IPS DF 6.9 (cell line): Measurements from ENCODE around the gene KLK14.

Source experiments
- DNase-seq: peaks from one replicate; pipeline ENCODE4 v3.0.0-alpha.2; 2013; ENCODE audit warnings: low read depth, low spot score
- H3K27ac ChIP-seq: one replicate; pipeline ENCODE4 v1.5.1; 2013; ENCODE audit warnings: low read length, control low read depth
- H3K27me3 ChIP-seq: 2 replicates; pipeline ENCODE4 v1.6.1; 2013; ENCODE audit warnings: mild to moderate bottlenecking, low read length; ENCODE audit not compliant: control insufficient read depth, insufficient read depth
- H3K36me3 ChIP-seq: 2 replicates; pipeline ENCODE4 v1.6.1; 2013; ENCODE audit warnings: low read length; ENCODE audit not compliant: control insufficient read depth, insufficient read depth
- H3K4me1 ChIP-seq: 2 replicates; pipeline ENCODE4 v1.6.1; 2013; ENCODE audit warnings: low read length; ENCODE audit not compliant: control insufficient read depth, insufficient read depth
- H3K4me3 ChIP-seq: 2 replicates; pipeline ENCODE4 v1.5.1; 2013; ENCODE audit warnings: mild to moderate bottlenecking, low read length
- H3K9me3 ChIP-seq: 2 replicates; pipeline ENCODE4 v1.6.1; 2013; ENCODE audit warnings: low read length, inconsistent platforms; ENCODE audit not compliant: control insufficient read depth, insufficient read depth
- WGBS: extraction: QIAGEN DNeasy Blood & Tissue Kit; methylation state at CpG from one replicate; pipeline ENCODE4 v1.1.7; 2013; ENCODE audit warnings: mixed read lengths, missing lambda C conversion rate; ENCODE audit not compliant: insufficient read length, insufficient coverage; 5-methylcytosine and 5-hydroxymethylcytosine counted together

The KLK14 gene

GRCh38 chr19:51108805-51109146, 26.1 kb upstream of the KLK14 start:
- no CpG with 5 or more reads among the region's 15 CpGs for WGBS
- no peak overlapping the region for H3K27ac ChIP-seq
- peak overlapping the region; percentile 44; the same call in 1 of the 2 replicates for H3K4me3 ChIP-seq
- peaks cover 1% of the 10 kb centered on the region; the same call in 1 of the 2 replicates for H3K4me1 ChIP-seq
- no peak for DNase-seq
- H3K27me3 ChIP-seq, result no peaks in the 10 kb centered on the region
- H3K36me3 ChIP-seq, result peaks cover 6% of the 10 kb centered on the region; the same call in 1 of the 2 replicates
- no peaks in the 10 kb centered on the region for H3K9me3 ChIP-seq

GRCh38 chr19:51108066-51108804, 25.5 kb upstream of the KLK14 start, which contains the start of gene CTU1:
Gene CTU1 (minus strand): TSS chr19:51108409. CDS start chr19:51104569, 3,840 bp downstream.
- WGBS, result no CpG with 5 or more reads among the region's 43 CpGs
- Histone ChIP-seq H3K4me1 (peaks cover 1% of the 10 kb centered on the region; the same call in 1 of the 2 replicates), H3K27ac (no peak within 1 kb of the TSS), H3K36me3 (peaks cover 8% of the 10 kb centered on the region; the same call in 1 of the 2 replicates), H3K4me3 (peak within 1 kb of the TSS; percentile 78), H3K27me3 (no peaks in the 10 kb centered on the region), H3K9me3 (no peaks in the 10 kb centered on the region)
- DNase-seq, result peak; percentile 96

- peak overlapping the region; percentile 78; the same call in 1 of the 2 replicates for H3K4me3 ChIP-seq
- no peak for DNase-seq
- H3K9me3 ChIP-seq, result no peaks in the 10 kb centered on the region
- H3K36me3 ChIP-seq, result peaks cover 8% of the 10 kb centered on the region; the same call in 1 of the 2 replicates
- H3K27ac ChIP-seq, result no peak overlapping the region
- no CpG with 5 or more reads among the region's 18 CpGs for WGBS
- H3K4me1 ChIP-seq, result peaks cover 1% of the 10 kb centered on the region; the same call in 1 of the 2 replicates
- no peaks in the 10 kb centered on the region for H3K27me3 ChIP-seq
Measured at GRCh38 chr19:51107406-51108065, 24.8 kb upstream of the KLK14 start.

GRCh38 chr19:51103926-51104341, 21.2 kb upstream of the KLK14 start:
- Histone ChIP-seq H3K4me1 (peaks cover 1% of the 10 kb centered on the region; the same call in 1 of the 2 replicates), H3K9me3 (no peaks in the 10 kb centered on the region), H3K27ac (no peak overlapping the region), H3K36me3 (peaks cover 8% of the 10 kb centered on the region; the same call in 1 of the 2 replicates), H3K27me3 (no peaks in the 10 kb centered on the region), H3K4me3 (no peak overlapping the region)
- no peak for DNase-seq
- no CpG with 5 or more reads among the region's 49 CpGs for whole genome bisulfite sequencing

GRCh38 chr19:51102991-51103390, 20.3 kb upstream of the KLK14 start:
- Histone ChIP-seq H3K9me3 (no peaks in the 10 kb centered on the region), H3K4me1 (peaks cover 1% of the 10 kb centered on the region; the same call in 1 of the 2 replicates), H3K4me3 (no peak overlapping the region), H3K36me3 (peaks cover 8% of the 10 kb centered on the region; the same call in 1 of the 2 replicates), H3K27me3 (no peaks in the 10 kb centered on the region), H3K27ac (no peak overlapping the region)
- WGBS, result no CpG with 5 or more reads among the region's 7 CpGs
- no peak for DNase-seq

- Histone ChIP-seq H3K27ac (no peak overlapping the region), H3K4me1 (no peaks in the 10 kb centered on the region; the same call in 1 of the 2 replicates), H3K27me3 (no peaks in the 10 kb centered on the region), H3K36me3 (peaks cover 8% of the 10 kb centered on the region; the same call in 1 of the 2 replicates), H3K9me3 (no peaks in the 10 kb centered on the region), H3K4me3 (no peak overlapping the region)
- WGBS, result no CpG with 5 or more reads among the region's 5 CpGs
- DNase-seq, result no peak
Measured at GRCh38 chr19:51101171-51101865, 18.6 kb upstream of the KLK14 start.

GRCh38 chr19:51100601-51101000, 17.9 kb upstream of the KLK14 start:
- H3K27ac ChIP-seq, result no peak overlapping the region
- no peaks in the 10 kb centered on the region for H3K27me3 ChIP-seq
- no peaks in the 10 kb centered on the region; the same call in 1 of the 2 replicates for H3K4me1 ChIP-seq
- no peaks in the 10 kb centered on the region for H3K9me3 ChIP-seq
- no CpG with 5 or more reads among the region's 3 CpGs for WGBS
- H3K4me3 ChIP-seq, result no peak overlapping the region
- peaks cover 8% of the 10 kb centered on the region; the same call in 1 of the 2 replicates for H3K36me3 ChIP-seq
- no peak for DNase-seq

GRCh38 chr19:51099047-51099382, 16.3 kb upstream of the KLK14 start:
- Histone ChIP-seq H3K4me1 (no peaks in the 10 kb centered on the region; the same call in 1 of the 2 replicates), H3K27me3 (no peaks in the 10 kb centered on the region), H3K4me3 (no peak overlapping the region), H3K27ac (no peak overlapping the region), H3K9me3 (no peaks in the 10 kb centered on the region), H3K36me3 (peaks cover 4% of the 10 kb centered on the region; the same call in 1 of the 2 replicates)
- no peak for DNase-seq
- WGBS, result no CpG with 5 or more reads among the region's 22 CpGs

GRCh38 chr19:51098365-51099046, 15.8 kb upstream of the KLK14 start:
- Histone ChIP-seq H3K36me3 (no peaks in the 10 kb centered on the region; the same call in 1 of the 2 replicates), H3K27me3 (no peaks in the 10 kb centered on the region), H3K4me1 (no peaks in the 10 kb centered on the region; the same call in 1 of the 2 replicates), H3K27ac (no peak overlapping the region), H3K4me3 (no peak overlapping the region), H3K9me3 (no peaks in the 10 kb centered on the region)
- DNase-seq, result no peak
- WGBS, result no CpG with 5 or more reads among the region's 78 CpGs
